Vagina (tissue), 2 donors: ENCODE measurements around the gene FMNL2. TPM values are rescaled to one million over a fixed set of nuclear protein-coding genes. Genes with fewer than 3 reads are reported as not detected.

Source experiments
- DNase-seq, 2 donors: peaks; one replicate each; pipeline ENCODE4 v3.0.0-alpha.2; 2017; ENCODE audit errors: extremely low spot score in 2 of 2
- H3K27ac ChIP-seq: fragments of 200-600 bp; sonication (generic); one replicate; pipeline ENCODE4 v1.5.1; 2019
- H3K27me3 ChIP-seq: fragments of 200-600 bp; sonication (generic); one replicate; pipeline ENCODE4 v1.5.1; 2019
- H3K36me3 ChIP-seq, 2 donors: fragments of 200-600 bp; sonication (generic); one replicate each; pipeline ENCODE4 v1.5.1; 2017 to 2019
- H3K4me1 ChIP-seq: fragments of 200-600 bp; sonication (generic); one replicate; pipeline ENCODE4 v1.5.1; 2019
- H3K4me3 ChIP-seq, 2 donors: fragments of 200-600 bp; sonication (generic); 1 replicate in 1 of 2; 2 replicates in 1 of 2; pipeline ENCODE4 v1.5.1; 2016 to 2019
- H3K9me3 ChIP-seq: fragments of 200-600 bp; sonication (generic); one replicate; pipeline ENCODE4 v1.5.1; 2019
- CTCF ChIP-seq, 3 experiments: fragments of 450-650 bp in 2 of 3; fragments of 200-600 bp in 1 of 3; sonication (generic) in 1 of 3; IDR thresholded peaks; one replicate each; pipeline ENCODE4 v1.5.1; 2017 to 2019; ENCODE audit warnings: antibody characterized with exemption in 3 of 3, mild to moderate bottlenecking in 2 of 3, moderate library complexity in 2 of 3
- POLR2A ChIP-seq, 2 donors: fragments of 450-650 bp; IDR thresholded peaks; one replicate each; pipeline ENCODE4 v1.6.1; 2017; ENCODE audit warnings: antibody characterized with exemption in 2 of 2, mild to moderate bottlenecking in 2 of 2, moderate library complexity in 2 of 2
- POLR2AphosphoS5 ChIP-seq, 2 donors: sonication (generic); formaldehyde crosslinking; IDR thresholded peaks; one replicate each; pipeline ENCODE4 v1.9.0; 2017; ENCODE audit warnings: antibody characterized with exemption in 2 of 2, mild to moderate bottlenecking in 2 of 2, low read depth in 1 of 2; ENCODE audit not compliant: insufficient read depth in 1 of 2
- intact Hi-C: fragments of 100-400 bp; cut with DNase I; formaldehyde crosslinking; loops from one replicate; pipeline ENCODE4 v1.15.1; 2023
- total RNA-seq: library from RNA; depleted of rRNA; stranded (reverse); fragments of >200 nt; gene quantifications from one replicate; pipeline ENCODE4 v1.2.3, GENCODE V29; 2016

Gene FMNL2
- total RNA-seq, 1 donor from 2014 or later = 35.4 TPM

- peaks cover 6% of the 10 kb centered on the region for H3K4me1 ChIP-seq
- intact Hi-C loops = no loop called here
- no peaks in the 10 kb centered on the region for H3K9me3 ChIP-seq
- H3K27me3 ChIP-seq = no peaks in the 10 kb centered on the region
- TF ChIP-seq POLR2AphosphoS5 (IDR thresholded peaks at IDR 0.05; ENCODE audit: insufficient read depth in 1 of 2, low read depth in 1 of 2) (no peak), POLR2A (IDR thresholded peaks at IDR 0.05) (no peak), CTCF (IDR thresholded peaks at IDR 0.05) (no peak)
- H3K4me3 ChIP-seq = no peak overlapping the region
- no peak overlapping the region for H3K27ac ChIP-seq
- H3K36me3 ChIP-seq = no peaks in the 10 kb centered on the region
- DNase-seq = no peak
These were observed 42.0 kb downstream of the FMNL2 start for GRCh38 chr2:152376968-152377367.

- H3K36me3 ChIP-seq = no peaks in the 10 kb centered on the region
- no peaks in the 10 kb centered on the region for H3K9me3 ChIP-seq
- intact Hi-C loops = no loop called here
- no peak overlapping the region for H3K4me3 ChIP-seq
- TF ChIP-seq POLR2A (IDR thresholded peaks at IDR 0.05) (no peak), CTCF (IDR thresholded peaks at IDR 0.05) (no peak), POLR2AphosphoS5 (IDR thresholded peaks at IDR 0.05; ENCODE audit: insufficient read depth in 1 of 2, low read depth in 1 of 2) (no peak)
- H3K27me3 ChIP-seq = no peaks in the 10 kb centered on the region
- H3K4me1 ChIP-seq = no peaks in the 10 kb centered on the region
- no peak for DNase-seq
- H3K27ac ChIP-seq = no peak overlapping the region
These were observed 44.1 kb downstream of the FMNL2 start for GRCh38 chr2:152379089-152379488.

- Histone ChIP-seq H3K36me3 (no peaks in the 10 kb centered on the region), H3K4me1 (no peaks in the 10 kb centered on the region), H3K9me3 (no peaks in the 10 kb centered on the region), H3K4me3 (no peak overlapping the region), H3K27me3 (no peaks in the 10 kb centered on the region), H3K27ac (no peak overlapping the region)
- intact Hi-C loops = no loop called here
- TF ChIP-seq POLR2AphosphoS5 (IDR thresholded peaks at IDR 0.05; ENCODE audit: insufficient read depth in 1 of 2, low read depth in 1 of 2) (no peak), POLR2A (IDR thresholded peaks at IDR 0.05) (no peak), CTCF (IDR thresholded peaks at IDR 0.05) (no peak)
- DNase-seq = no peak
These were observed 45.5 kb downstream of the FMNL2 start for GRCh38 chr2:152380261-152381055.

DNA sequence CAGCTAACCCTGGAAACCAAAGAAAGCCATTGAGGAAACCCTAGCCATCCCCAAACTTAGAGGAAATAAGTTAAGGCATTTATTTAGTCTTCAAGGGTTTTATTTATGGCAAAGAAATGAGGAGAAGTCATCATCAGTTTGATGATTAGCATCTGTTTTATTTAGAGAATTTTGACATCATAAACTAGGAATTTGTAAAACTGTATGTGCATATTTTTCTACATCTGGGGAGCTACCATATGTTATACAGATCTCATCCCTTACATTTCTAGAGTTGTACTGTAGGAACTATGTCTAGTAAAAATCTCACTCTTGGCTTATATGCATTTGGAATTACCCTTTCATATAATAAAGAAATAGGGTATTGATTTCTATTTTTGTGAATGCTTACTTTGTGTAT is 48.7 kb downstream of the FMNL2 start:
- no peaks in the 10 kb centered on the region for H3K9me3 ChIP-seq
- no peaks in the 10 kb centered on the region for H3K36me3 ChIP-seq
- TF ChIP-seq POLR2AphosphoS5 (IDR thresholded peaks at IDR 0.05; ENCODE audit: insufficient read depth in 1 of 2, low read depth in 1 of 2) (no peak), POLR2A (IDR thresholded peaks at IDR 0.05) (no peak), CTCF (IDR thresholded peaks at IDR 0.05) (no peak)
- no peaks in the 10 kb centered on the region for H3K4me1 ChIP-seq
- no peaks in the 10 kb centered on the region for H3K27me3 ChIP-seq
- no peak for DNase-seq
- intact Hi-C loops = no loop called here
- H3K4me3 ChIP-seq = no peak overlapping the region
- H3K27ac ChIP-seq = no peak overlapping the region

DNA sequence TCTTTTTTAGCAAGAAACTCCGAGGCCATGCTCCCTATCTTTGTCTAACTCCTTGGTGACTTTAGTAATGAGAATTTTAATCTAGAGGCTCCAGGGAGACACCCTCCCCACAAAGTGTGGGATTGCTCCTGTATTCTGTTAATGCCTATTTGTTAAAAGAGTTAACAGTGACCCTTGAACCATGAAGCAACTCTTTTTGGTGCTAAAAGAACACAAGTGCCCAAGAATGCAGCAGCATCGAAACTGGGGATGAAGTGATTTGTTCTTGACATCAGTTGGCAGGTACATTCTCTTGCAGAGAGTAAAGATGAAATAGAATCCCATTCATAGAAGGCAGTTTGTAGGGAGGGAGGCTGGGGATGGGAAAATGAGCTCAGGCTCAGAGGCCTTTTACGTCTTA is 50.0 kb downstream of the FMNL2 start:
- Histone ChIP-seq H3K27ac (no peak overlapping the region), H3K4me3 (no peak overlapping the region), H3K9me3 (no peaks in the 10 kb centered on the region), H3K27me3 (no peaks in the 10 kb centered on the region), H3K36me3 (no peaks in the 10 kb centered on the region), H3K4me1 (no peaks in the 10 kb centered on the region)
- intact Hi-C loops = no loop called here
- TF ChIP-seq POLR2AphosphoS5 (IDR thresholded peaks at IDR 0.05; ENCODE audit: insufficient read depth in 1 of 2, low read depth in 1 of 2) (no peak), POLR2A (IDR thresholded peaks at IDR 0.05) (no peak), CTCF (IDR thresholded peaks at IDR 0.05) (no peak)
- no peak for DNase-seq
